GM23338 (cell line): ENCODE data around the gene TYRP1.

ENCODE experiments used
- CTCF ChIP-seq, 2 experiments: fragments of 200-600 bp in 1 of 2; sonication (generic) in 1 of 2; conservative IDR thresholded peaks; 2 replicates each; pipeline versions ENCODE4 v1.5.1 to v1.6.1; 2016 to 2017; ENCODE audit warnings: antibody characterized with exemption in 2 of 2, low read depth in 2 of 2, mild to moderate bottlenecking in 2 of 2, moderate library complexity in 1 of 2
- EZH2 ChIP-seq: fragments of 200-600 bp; sonication (generic); IDR thresholded peaks from one replicate; pipeline ENCODE4 v1.8.0; 2017; ENCODE audit warnings: antibody characterized with exemption, mild to moderate bottlenecking, low read depth; ENCODE audit not compliant: unreplicated experiment
- EZH2phosphoT487 ChIP-seq: fragments of 200-600 bp; sonication (generic); IDR thresholded peaks from one replicate; pipeline ENCODE4 v1.8.1; 2018; ENCODE audit warnings: antibody characterized with exemption; ENCODE audit not compliant: unreplicated experiment
- POLR2AphosphoS5 ChIP-seq: IDR thresholded peaks from 2 replicates; pipeline ENCODE4 v1.6.1; 2016; ENCODE audit warnings: antibody characterized with exemption, low read depth
- REST ChIP-seq: IDR thresholded peaks from one replicate; pipeline ENCODE4 v1.6.1; 2018; ENCODE audit warnings: antibody characterized with exemption; ENCODE audit not compliant: unreplicated experiment
- ZNF114 ChIP-seq: fragments of 250-450 bp; sonication (Bioruptor Pico); IDR thresholded peaks from 2 replicates; pipeline ENCODE4 v1.5.0; 2020; ENCODE audit warnings: mild to moderate bottlenecking, moderate library complexity

- TF ChIP-seq CTCF (conservative IDR thresholded peaks at IDR 0.05; ENCODE audit: low read depth in 2 of 2) (peak; percentile 59 to 64), EZH2phosphoT487 (no peak), EZH2 (no peak), POLR2AphosphoS5 (no peak), REST (no peak), ZNF114 (no peak)
Measured at GRCh38 chr9:12666813-12667212, 26.4 kb upstream of the TYRP1 start.
